IMR-90 (cell line): ENCODE measurements around the gene MT1G.

Experiments used
- BHLHE40 ChIP-seq: fragments of 150-350 bp; IDR thresholded peaks from 2 replicates; pipeline ENCODE4 v1.6.1; 2016; ENCODE audit warnings: mild to moderate bottlenecking, low read depth, low read length
- CTCF ChIP-seq: conservative IDR thresholded peaks from 2 replicates; pipeline ENCODE4 v1.5.1; 2012; ENCODE audit warnings: mild to moderate bottlenecking, low read depth, low read length, improper control_type of control experiment
- ELK1 ChIP-seq: fragments of 150-350 bp; IDR thresholded peaks from 2 replicates; pipeline ENCODE4 v1.6.1; 2016; ENCODE audit warnings: low read depth, mild to moderate bottlenecking, low read length, moderate library complexity, borderline replicate concordance
- FOS ChIP-seq: fragments of 150-350 bp; IDR thresholded peaks from 2 replicates; pipeline ENCODE4 v1.6.1; 2016; ENCODE audit warnings: low read depth, low read length
- MAZ ChIP-seq: IDR thresholded peaks from 2 replicates; pipeline ENCODE4 v1.6.1; 2012; ENCODE audit warnings: low read depth, mild to moderate bottlenecking, low read length, improper control_type of control experiment, moderate library complexity, borderline replicate concordance
- POLR2A ChIP-seq: IDR thresholded peaks from 2 replicates; pipeline ENCODE4 v1.6.1; 2012; ENCODE audit warnings: mild to moderate bottlenecking, low read depth, low read length
- RAD21 ChIP-seq: IDR thresholded peaks from 2 replicates; pipeline ENCODE4 v1.6.1; 2012; ENCODE audit warnings: low read length, improper control_type of control experiment
- RCOR1 ChIP-seq: IDR thresholded peaks from 2 replicates; pipeline ENCODE4 v1.6.1; 2012; ENCODE audit warnings: mild to moderate bottlenecking, low read length, improper control_type of control experiment; ENCODE audit not compliant: insufficient replicate concordance
- RFX5 ChIP-seq: IDR thresholded peaks from 2 replicates; pipeline ENCODE4 v1.8.0; 2012; ENCODE audit warnings: low read depth, mild to moderate bottlenecking, low read length, moderate library complexity
- SMC3 ChIP-seq: fragments of 150-350 bp; IDR thresholded peaks from 2 replicates; pipeline ENCODE4 v1.6.1; 2016; ENCODE audit warnings: low read depth, mild to moderate bottlenecking, antibody characterized with exemption, low read length, moderate library complexity
- USF2 ChIP-seq: fragments of 150-350 bp; IDR thresholded peaks from 2 replicates; pipeline ENCODE4 v1.6.1; 2017; ENCODE audit warnings: mild to moderate bottlenecking, antibody characterized with exemption, low read length, low read depth

- TF ChIP-seq CTCF = no peak
- TF ChIP-seq ELK1 = no peak
- TF ChIP-seq SMC3 = no peak
- TF ChIP-seq USF2 = no peak
- TF ChIP-seq RFX5 = no peak
- TF ChIP-seq FOS = no peak
- TF ChIP-seq POLR2A = no peak
- no peak for TF ChIP-seq RAD21
- no peak for TF ChIP-seq RCOR1
- no peak for TF ChIP-seq MAZ
- TF ChIP-seq BHLHE40 = no peak
Observed at GRCh38 chr16:56708525-56709442, 40.9 kb upstream of the MT1G start.
